ENCODE measurements around the gene MCMBP. TPM values are rescaled to one million over a fixed set of nuclear protein-coding genes. Genes with fewer than 3 reads are reported as not detected.
"Not testable (repeated sequence)": the region's sequence is repeated elsewhere in the genome, so short reads cannot be mapped to it uniquely, and the experiment has no call there.

MCMBP gene
- total RNA-seq, 2 experiments from 2014 or later, result 14.5 to 14.6 TPM

GRCh38 chr10:119917777-119918176 is 45.1 kb upstream of the MCMBP start:
- ATAC-seq (ENCODE audit: poor library complexity) (no peak), DNase-seq (no peak)
- no peaks in the 10 kb centered on the region for H3K27me3 Mint-ChIP-seq
- H3K4me3 Mint-ChIP-seq, result no peak overlapping the region
- Histone ChIP-seq H3K4me1 (ENCODE audit: insufficient read depth, low read length) (no peaks in the 10 kb centered on the region), H3K27me3 (ENCODE audit: control insufficient read depth in 1 of 2, insufficient read depth in 2 of 2, low read length in 2 of 2) (no peaks in the 10 kb centered on the region), H3K36me3 (ENCODE audit: insufficient read depth, low read length) (peaks cover 84% of the 10 kb centered on the region), H3K9me3 (ENCODE audit: control insufficient read depth in 1 of 2, insufficient read depth in 1 of 2, low read length in 2 of 2) (no peaks in the 10 kb centered on the region), H3K27ac (ENCODE audit: low read depth in 1 of 2, low read length in 2 of 2) (no peak overlapping the region), H3K4me3 (ENCODE audit: low read length) (no peak overlapping the region)
- ChIA-PET POLR2A (no interaction called here), CTCF (interaction anchor here (0.7 kb wide), 1 partner anchor 98 kb away, joined by 3 read pairs; no protein-coding TSS in a partner anchor)
- no peaks in the 10 kb centered on the region for H3K4me1 Mint-ChIP-seq (ENCODE audit: low read depth)
- H3K36me3 Mint-ChIP-seq (ENCODE audit: low read depth), result peaks cover 85% of the 10 kb centered on the region
- H3K27ac Mint-ChIP-seq, result no peak overlapping the region
- no peak for TF ChIP-seq CTCF (IDR thresholded peaks at IDR 0.05)
- no peaks in the 10 kb centered on the region for H3K9me3 Mint-ChIP-seq
- intact Hi-C loops (cut with DNase I, micrococcal nuclease), result loop anchor here (5.0 kb wide), 2 partner anchors 165 to 170 kb away; no protein-coding TSS in a partner anchor

GRCh38 chr10:119910689-119911088 is 38.0 kb upstream of the MCMBP start:
- CTCF ChIA-PET, result no interaction called here
- intact Hi-C loops (cut with DNase I, micrococcal nuclease), result no loop called here

GRCh38 chr10:119908166-119908565 is 35.5 kb upstream of the MCMBP start:
- H3K36me3 Mint-ChIP-seq (ENCODE audit: low read depth), result peaks cover 77% of the 10 kb centered on the region
- CTCF ChIA-PET, result no interaction called here
- intact Hi-C loops (cut with DNase I, micrococcal nuclease), result no loop called here

More at GRCh38 chr10:119910689-119911088, 38.0 kb upstream of the MCMBP start:
- no peaks in the 10 kb centered on the region for H3K27me3 Mint-ChIP-seq
- no peak overlapping the region for H3K4me3 ChIP-seq (ENCODE audit: low read length)
- ATAC-seq (ENCODE audit: poor library complexity), result no peak
- H3K9me3 Mint-ChIP-seq, result no peaks in the 10 kb centered on the region
- peaks cover 73% of the 10 kb centered on the region for H3K36me3 Mint-ChIP-seq (ENCODE audit: low read depth)
- H3K4me3 Mint-ChIP-seq, result no peak overlapping the region
- no peak for TF ChIP-seq CTCF (IDR thresholded peaks at IDR 0.05)
- H3K9me3 ChIP-seq (ENCODE audit: control insufficient read depth in 1 of 2, insufficient read depth in 1 of 2, low read length in 2 of 2), result no peaks in the 10 kb centered on the region
- DNase-seq, result no peak
- H3K36me3 ChIP-seq (ENCODE audit: insufficient read depth, low read length), result peaks cover 60% of the 10 kb centered on the region
- POLR2A ChIA-PET, result no interaction called here
- H3K27ac ChIP-seq (ENCODE audit: low read depth in 1 of 2, low read length in 2 of 2), result no peak overlapping the region
- no peak overlapping the region for H3K27ac Mint-ChIP-seq
- H3K4me1 Mint-ChIP-seq (ENCODE audit: low read depth), result no peaks in the 10 kb centered on the region
- H3K27me3 ChIP-seq (ENCODE audit: control insufficient read depth in 1 of 2, insufficient read depth in 2 of 2, low read length in 2 of 2), result no peaks in the 10 kb centered on the region
- no peaks in the 10 kb centered on the region for H3K4me1 ChIP-seq (ENCODE audit: insufficient read depth, low read length)

GRCh38 chr10:119907695-119908094 is 35.1 kb upstream of the MCMBP start:
- H3K36me3 ChIP-seq (ENCODE audit: insufficient read depth, low read length), result peaks cover 64% of the 10 kb centered on the region
- H3K27ac Mint-ChIP-seq; H3K9me3 ChIP-seq (ENCODE audit: control insufficient read depth in 1 of 2, insufficient read depth in 1 of 2, low read length in 2 of 2); ATAC-seq (ENCODE audit: poor library complexity); H3K4me3 ChIP-seq (ENCODE audit: low read length); H3K27me3 Mint-ChIP-seq; H3K27me3 ChIP-seq (ENCODE audit: control insufficient read depth in 1 of 2, insufficient read depth in 2 of 2, low read length in 2 of 2); H3K4me1 ChIP-seq (ENCODE audit: insufficient read depth, low read length); DNase-seq; H3K4me1 Mint-ChIP-seq (ENCODE audit: low read depth); H3K4me3 Mint-ChIP-seq; intact Hi-C loops (cut with DNase I, micrococcal nuclease); H3K9me3 Mint-ChIP-seq; CTCF ChIA-PET; H3K27ac ChIP-seq (ENCODE audit: low read depth in 1 of 2, low read length in 2 of 2): not testable (repeated sequence)
- POLR2A ChIA-PET, result interaction anchor here (1.1 kb wide), 1 partner anchor 23 kb away, joined by 3 read pairs; no protein-coding TSS in a partner anchor
- H3K36me3 Mint-ChIP-seq (ENCODE audit: low read depth), result peaks cover 77% of the 10 kb centered on the region

More at GRCh38 chr10:119908166-119908565, 35.5 kb upstream of the MCMBP start:
- no peak overlapping the region for H3K27ac ChIP-seq (ENCODE audit: low read depth in 1 of 2, low read length in 2 of 2)
- Mint-ChIP-seq H3K4me1 (ENCODE audit: low read depth) (no peaks in the 10 kb centered on the region), H3K27me3 (no peaks in the 10 kb centered on the region), H3K27ac (no peak overlapping the region), H3K9me3 (no peaks in the 10 kb centered on the region), H3K4me3 (no peak overlapping the region)
- H3K4me3 ChIP-seq (ENCODE audit: low read length), result no peak overlapping the region
- no peaks in the 10 kb centered on the region for H3K4me1 ChIP-seq (ENCODE audit: insufficient read depth, low read length)
- H3K27me3 ChIP-seq (ENCODE audit: control insufficient read depth in 1 of 2, insufficient read depth in 2 of 2, low read length in 2 of 2), result no peaks in the 10 kb centered on the region
- H3K36me3 ChIP-seq (ENCODE audit: insufficient read depth, low read length), result peaks cover 64% of the 10 kb centered on the region
- TF ChIP-seq CTCF (IDR thresholded peaks at IDR 0.05), result no peak
- no peak for DNase-seq
- H3K9me3 ChIP-seq (ENCODE audit: control insufficient read depth in 1 of 2, insufficient read depth in 1 of 2, low read length in 2 of 2), result no peaks in the 10 kb centered on the region
- POLR2A ChIA-PET, result interaction anchor here (0.6 kb wide), 1 partner anchor 17 kb away, joined by 3 read pairs; no protein-coding TSS in a partner anchor
- ATAC-seq (ENCODE audit: poor library complexity), result no peak

Measured in CD4-positive, alpha-beta T cell (primary cell).